SU-DHL-6 (cell line): ENCODE data around the gene ASXL1.

ENCODE experiments used
- EZH2phosphoT487 ChIP-seq: fragments of 200-600 bp; sonication (generic), shearing (Covaris generic); conservative IDR thresholded peaks from 2 replicates; pipeline ENCODE4 v1.6.1; 2018; ENCODE audit warnings: mild to moderate bottlenecking, antibody characterized with exemption, low read length, moderate library complexity, mixed read lengths
- TF ChIP-seq, protein P1 (sequence below): fragments of 200-600 bp; sonication (generic); IDR thresholded peaks from one replicate; pipeline ENCODE4 v1.5.1; 2017; ENCODE audit warnings: antibody characterized with exemption, mild to moderate bottlenecking, low read length, moderate library complexity; ENCODE audit not compliant: insufficient read depth, poor library complexity, severe bottlenecking

DNA sequence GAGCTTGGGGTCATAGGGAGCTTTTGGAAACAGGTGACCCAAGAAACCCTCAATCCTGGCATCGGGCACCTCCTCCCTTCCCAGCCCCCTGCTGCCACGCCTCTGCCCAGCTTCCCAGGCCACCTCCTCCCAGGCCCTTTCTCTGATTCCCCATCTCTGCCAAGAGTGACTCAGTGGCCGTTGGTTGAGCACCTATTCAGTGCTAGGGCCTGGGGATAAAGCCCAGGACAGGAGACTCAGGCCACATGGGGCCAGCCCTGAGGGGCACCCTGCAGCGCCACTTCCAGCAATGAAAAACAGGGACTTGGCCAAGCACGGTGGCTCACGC is 110.1 kb downstream of the ASXL1 start:
- TF ChIP-seq, protein P1, sequence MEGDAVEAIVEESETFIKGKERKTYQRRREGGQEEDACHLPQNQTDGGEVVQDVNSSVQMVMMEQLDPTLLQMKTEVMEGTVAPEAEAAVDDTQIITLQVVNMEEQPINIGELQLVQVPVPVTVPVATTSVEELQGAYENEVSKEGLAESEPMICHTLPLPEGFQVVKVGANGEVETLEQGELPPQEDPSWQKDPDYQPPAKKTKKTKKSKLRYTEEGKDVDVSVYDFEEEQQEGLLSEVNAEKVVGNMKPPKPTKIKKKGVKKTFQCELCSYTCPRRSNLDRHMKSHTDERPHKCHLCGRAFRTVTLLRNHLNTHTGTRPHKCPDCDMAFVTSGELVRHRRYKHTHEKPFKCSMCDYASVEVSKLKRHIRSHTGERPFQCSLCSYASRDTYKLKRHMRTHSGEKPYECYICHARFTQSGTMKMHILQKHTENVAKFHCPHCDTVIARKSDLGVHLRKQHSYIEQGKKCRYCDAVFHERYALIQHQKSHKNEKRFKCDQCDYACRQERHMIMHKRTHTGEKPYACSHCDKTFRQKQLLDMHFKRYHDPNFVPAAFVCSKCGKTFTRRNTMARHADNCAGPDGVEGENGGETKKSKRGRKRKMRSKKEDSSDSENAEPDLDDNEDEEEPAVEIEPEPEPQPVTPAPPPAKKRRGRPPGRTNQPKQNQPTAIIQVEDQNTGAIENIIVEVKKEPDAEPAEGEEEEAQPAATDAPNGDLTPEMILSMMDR: no peak
- TF ChIP-seq EZH2phosphoT487: no peak
